ENCODE measurements around the gene SPINT3. TPM values are rescaled to one million over a fixed set of nuclear protein-coding genes. Genes with fewer than 3 reads are reported as not detected.

Gene SPINT3
- total RNA-seq, 1 experiment from 2014 or later, result not detected

GRCh38 chr20:45500022-45500421 is 15.4 kb downstream of the SPINT3 start:
- ChIA-PET CTCF (interaction anchor here (0.9 kb wide), 1 partner anchor 19 kb away, joined by 4 read pairs; no protein-coding TSS in a partner anchor), POLR2A (no interaction called here)

GRCh38 chr20:45497971-45498494 is 17.4 kb downstream of the SPINT3 start:
- TF ChIP-seq CTCF (IDR thresholded peaks at IDR 0.05), result no peak
- TF ChIP-seq POLR2AphosphoS5 (IDR thresholded peaks at IDR 0.05; ENCODE audit: low read depth, low read length), result no peak
- no peak for TF ChIP-seq TCF7L2 (IDR thresholded peaks at IDR 0.05; ENCODE audit: low read depth, low read length)
- TF ChIP-seq REST (IDR thresholded peaks at IDR 0.05; ENCODE audit: insufficient read depth in 1 of 2, low read depth in 2 of 2, low read length in 1 of 2), result no peak
- TF ChIP-seq SIN3A (IDR thresholded peaks at IDR 0.05; ENCODE audit: borderline replicate concordance, insufficient read depth, low read depth, low read length), result no peak
- Histone ChIP-seq H3K4me1 (ENCODE audit: control insufficient read depth, insufficient read depth, low read length) (no peaks in the 10 kb centered on the region), H3K9me3 (ENCODE audit: control insufficient read depth, insufficient read depth, low read depth, low read length) (no peaks in the 10 kb centered on the region), H3K4me3 (ENCODE audit: low read depth in 2 of 2, low read length in 2 of 2) (no peak overlapping the region), H3K36me3 (ENCODE audit: control insufficient read depth, insufficient read depth, low read length) (no peaks in the 10 kb centered on the region), H3K27me3 (ENCODE audit: control insufficient read depth, insufficient read depth, low read length) (peaks cover 13% of the 10 kb centered on the region), H3K27ac (ENCODE audit: low read length) (no peak overlapping the region)
- POLR2A ChIA-PET, result interaction anchor here (0.5 kb wide), 1 partner anchor 245 kb away, joined by 3 read pairs; no protein-coding TSS in a partner anchor
- DNase-seq (ENCODE audit: low read depth, low spot score) (no peak), ATAC-seq (no peak)
- in situ Hi-C loops (cut with HindIII; ENCODE audit: low pct_unique_long_range_greater_than_20kb, low sequenced_read_pairs), result no loop called here
- intact Hi-C loops (cut with micrococcal nuclease; ENCODE audit: unreplicated experiment), result no loop called here
- no TSS peak for BruUV-seq (replicated peaks)
- CTCF ChIA-PET, result no interaction called here

More at GRCh38 chr20:45500022-45500421, 15.4 kb downstream of the SPINT3 start:
- DNase-seq (ENCODE audit: low read depth, low spot score) (no peak), ATAC-seq (no peak)
- TF ChIP-seq REST (IDR thresholded peaks at IDR 0.05; ENCODE audit: insufficient read depth in 1 of 2, low read depth in 2 of 2, low read length in 1 of 2), result no peak
- no peak for TF ChIP-seq POLR2AphosphoS5 (IDR thresholded peaks at IDR 0.05; ENCODE audit: low read depth, low read length)
- no peak for TF ChIP-seq CTCF (IDR thresholded peaks at IDR 0.05)
- no peak for TF ChIP-seq SIN3A (IDR thresholded peaks at IDR 0.05; ENCODE audit: borderline replicate concordance, insufficient read depth, low read depth, low read length)
- TF ChIP-seq TCF7L2 (IDR thresholded peaks at IDR 0.05; ENCODE audit: low read depth, low read length), result no peak
- intact Hi-C loops (cut with micrococcal nuclease; ENCODE audit: unreplicated experiment), result no loop called here
- in situ Hi-C loops (cut with HindIII; ENCODE audit: low pct_unique_long_range_greater_than_20kb, low sequenced_read_pairs), result no loop called here
- no TSS peak for BruUV-seq (replicated peaks)
- Histone ChIP-seq H3K27ac (ENCODE audit: low read length) (no peak overlapping the region), H3K9me3 (ENCODE audit: control insufficient read depth, insufficient read depth, low read depth, low read length) (no peaks in the 10 kb centered on the region), H3K4me3 (ENCODE audit: low read depth in 2 of 2, low read length in 2 of 2) (no peak overlapping the region), H3K27me3 (ENCODE audit: control insufficient read depth, insufficient read depth, low read length) (peaks cover 15% of the 10 kb centered on the region), H3K36me3 (ENCODE audit: control insufficient read depth, insufficient read depth, low read length) (no peaks in the 10 kb centered on the region), H3K4me1 (ENCODE audit: control insufficient read depth, insufficient read depth, low read length) (no peaks in the 10 kb centered on the region)
